RPMI8226 (cell line): ENCODE results near the gene HCST.
A peak's percentile ranks its signal among the peaks of the same experiment; 100 is the strongest.
"Not testable (repeated sequence)": the region's sequence is repeated elsewhere in the genome, so short reads cannot be mapped to it uniquely, and the experiment has no call there.

ENCODE experiments used
- DNase-seq: peaks from one replicate; pipeline ENCODE4 v3.0.0-alpha.2; 2015

HCST gene

GRCh38 chr19:35901854-35902661 is at the start of gene HCST:
Gene HCST, plus strand, starts transcription at chr19:35902529. Its CDS starts 65 bp downstream, at chr19:35902594.
- DNase-seq, result no peak

GRCh38 chr19:35853038-35853756 is 49.1 kb upstream of the HCST start:
- DNase-seq, result no peak

- no peak for DNase-seq
Observed at GRCh38 chr19:35856546-35857149, 45.7 kb upstream of the HCST start, which contains the start of gene KIRREL2. Gene KIRREL2, plus strand, starts transcription at chr19:35856911. Its CDS starts 209 bp downstream, at chr19:35857120.

- DNase-seq, result no peak
Observed at GRCh38 chr19:35858311-35858710, 44.0 kb upstream of the HCST start.

GRCh38 chr19:35859414-35859813 is 42.9 kb upstream of the HCST start:
- DNase-seq, result no peak

- no peak for DNase-seq
Observed at GRCh38 chr19:35860436-35860817, 41.9 kb upstream of the HCST start.

- DNase-seq, result no peak
Observed at GRCh38 chr19:35860818-35861639, 41.3 kb upstream of the HCST start.

GRCh38 chr19:35861640-35862160 is 40.6 kb upstream of the HCST start:
- DNase-seq, result no peak

GRCh38 chr19:35862528-35862927 is 39.8 kb upstream of the HCST start:
- DNase-seq, result no peak

- DNase-seq, result no peak
Observed at GRCh38 chr19:35863018-35863417, 39.3 kb upstream of the HCST start.

- DNase-seq, result peak; percentile 53
Observed at GRCh38 chr19:35868172-35868822, 34.0 kb upstream of the HCST start, which contains the start of gene APLP1. Gene APLP1, plus strand, starts transcription at chr19:35868574. Its CDS starts 63 bp downstream, at chr19:35868637.

GRCh38 chr19:35868823-35869326 is 33.5 kb upstream of the HCST start:
- DNase-seq, result no peak

- DNase-seq, result peak; percentile 79
Observed at GRCh38 chr19:35869327-35870123, 32.8 kb upstream of the HCST start.

- DNase-seq, result not testable (repeated sequence)
Observed at GRCh38 chr19:35870124-35870736, 32.1 kb upstream of the HCST start.

- no peak for DNase-seq
Observed at GRCh38 chr19:35870798-35871197, 31.5 kb upstream of the HCST start.

GRCh38 chr19:35871611-35872010 is 30.7 kb upstream of the HCST start:
- DNase-seq, result no peak

- no peak for DNase-seq
Observed at GRCh38 chr19:35872180-35872579, 30.1 kb upstream of the HCST start.

GRCh38 chr19:35874392-35874930 is 27.9 kb upstream of the HCST start:
- DNase-seq, result no peak

GRCh38 chr19:35879068-35879467 is 23.3 kb upstream of the HCST start:
- no peak for DNase-seq

GRCh38 chr19:35879770-35880317 is 22.5 kb upstream of the HCST start:
- peak; percentile 88 for DNase-seq
